GM23338 (cell line): Measurements from ENCODE around the gene PPA1.

Experiments used
- CREB1 ChIP-seq: fragments of 250-450 bp; sonication (Bioruptor Pico); IDR thresholded peaks from 2 replicates; pipeline ENCODE4 v1.5.0; 2020; ENCODE audit warnings: low read depth, mild to moderate bottlenecking, moderate library complexity
- CTCF ChIP-seq, 2 experiments: fragments of 200-600 bp in 1 of 2; sonication (generic) in 1 of 2; conservative IDR thresholded peaks; 2 replicates each; pipeline versions ENCODE4 v1.5.1 to v1.6.1; 2016 to 2017; ENCODE audit warnings: antibody characterized with exemption in 2 of 2, low read depth in 2 of 2, mild to moderate bottlenecking in 2 of 2, moderate library complexity in 1 of 2
- EZH2 ChIP-seq: fragments of 200-600 bp; sonication (generic); IDR thresholded peaks from one replicate; pipeline ENCODE4 v1.8.0; 2017; ENCODE audit warnings: antibody characterized with exemption, mild to moderate bottlenecking, low read depth; ENCODE audit not compliant: unreplicated experiment
- EZH2phosphoT487 ChIP-seq: fragments of 200-600 bp; sonication (generic); IDR thresholded peaks from one replicate; pipeline ENCODE4 v1.8.1; 2018; ENCODE audit warnings: antibody characterized with exemption; ENCODE audit not compliant: unreplicated experiment
- POLR2AphosphoS5 ChIP-seq: IDR thresholded peaks from 2 replicates; pipeline ENCODE4 v1.6.1; 2016; ENCODE audit warnings: antibody characterized with exemption, low read depth
- REST ChIP-seq: IDR thresholded peaks from one replicate; pipeline ENCODE4 v1.6.1; 2018; ENCODE audit warnings: antibody characterized with exemption; ENCODE audit not compliant: unreplicated experiment
- ZNF114 ChIP-seq: fragments of 250-450 bp; sonication (Bioruptor Pico); IDR thresholded peaks from 2 replicates; pipeline ENCODE4 v1.5.0; 2020; ENCODE audit warnings: mild to moderate bottlenecking, moderate library complexity

- TF ChIP-seq CTCF (conservative IDR thresholded peaks at IDR 0.05; ENCODE audit: low read depth in 2 of 2): no peak
- TF ChIP-seq POLR2AphosphoS5: no peak
- TF ChIP-seq EZH2: no peak
- TF ChIP-seq CREB1: no peak
- no peak for TF ChIP-seq EZH2phosphoT487
- TF ChIP-seq REST: no peak
- no peak for TF ChIP-seq ZNF114
These were observed 39.8 kb downstream of the PPA1 start for GRCh38 chr10:70193391-70193844.
